ENCODE results near the gene DOP1B.

DNA sequence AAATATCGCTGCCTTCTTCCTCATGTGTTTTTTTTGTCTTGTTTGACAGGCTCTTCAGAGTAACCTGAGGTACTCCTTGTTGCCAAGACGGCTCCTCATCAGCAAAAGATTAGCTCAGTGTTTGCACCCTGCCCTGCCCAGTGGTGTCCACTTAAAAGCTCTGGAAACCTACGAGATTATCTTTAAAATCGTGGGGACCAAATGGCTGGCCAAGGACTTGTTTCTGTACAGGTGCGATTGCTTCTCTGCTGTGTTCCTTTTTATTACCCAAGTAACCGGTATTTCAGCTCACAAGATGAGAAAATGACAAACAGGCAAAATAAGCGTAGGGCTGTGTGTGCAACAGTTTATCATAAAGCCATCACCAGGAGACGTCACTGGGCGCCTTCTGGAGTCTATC, 42.4 kb downstream of the DOP1B start:
- TF ChIP-seq CTCF (IDR thresholded peaks at IDR 0.05) (no peak), POLR2A (IDR thresholded peaks at IDR 0.05) (no peak)

Data from heart left ventricle (tissue), 13 donors.